Fibroblast of lung (primary cell): ENCODE results near the gene ZBTB7C. TPM values are rescaled to one million over a fixed set of nuclear protein-coding genes. Genes with fewer than 3 reads are reported as not detected.

Experiments used
- DNase-seq, 2 donors: peaks; one replicate each; pipeline versions ENCODE4 v3.0.0 to v3.0.0-alpha.2; 2010; ENCODE audit warnings: low read depth in 2 of 2
- H2AFZ ChIP-seq: 2 replicates; pipeline ENCODE4 v1.5.1; 2012; ENCODE audit warnings: low read length, control low read depth, inconsistent platforms
- H3K27ac ChIP-seq: 2 replicates; pipeline ENCODE4 v1.5.1; 2011; ENCODE audit warnings: low read length, control low read depth; ENCODE audit not compliant: insufficient read depth
- H3K27me3 ChIP-seq: 2 replicates; pipeline ENCODE4 v1.5.1; 2011; ENCODE audit warnings: mild to moderate bottlenecking, low read length; ENCODE audit not compliant: control insufficient read depth, insufficient read depth
- H3K36me3 ChIP-seq: 2 replicates; pipeline ENCODE4 v1.5.1; 2011; ENCODE audit warnings: low read length; ENCODE audit not compliant: control insufficient read depth, insufficient read depth
- H3K4me1 ChIP-seq: 2 replicates; pipeline ENCODE4 v1.5.1; 2011; ENCODE audit warnings: low read length; ENCODE audit not compliant: control insufficient read depth, insufficient read depth; ENCODE audit errors: extremely low read depth
- H3K4me2 ChIP-seq: 2 replicates; pipeline ENCODE4 v1.5.1; 2011; ENCODE audit warnings: low read length, control low read depth; ENCODE audit not compliant: insufficient read depth; ENCODE audit errors: extremely low read depth
- H3K4me3 ChIP-seq, 4 experiments: fragments of 200-600 bp in 1 of 4; sonication (generic) in 1 of 4; replicated peaks in 1 of 4; 2 replicates each; pipeline ENCODE4 v1.5.1; 2011 to 2016; ENCODE audit warnings: low read length in 4 of 4, low read depth in 3 of 4, mild to moderate bottlenecking in 3 of 4, control low read depth in 2 of 4, inconsistent platforms in 1 of 4, mixed read lengths in 1 of 4; ENCODE audit not compliant: insufficient read depth in 1 of 4; ENCODE audit errors: control extremely low read depth in 1 of 4
- H3K79me2 ChIP-seq: 2 replicates; pipeline ENCODE4 v1.5.1; 2012; ENCODE audit warnings: mild to moderate bottlenecking, low read length, inconsistent platforms; ENCODE audit not compliant: control insufficient read depth, insufficient read depth
- H3K9ac ChIP-seq: 2 replicates; pipeline ENCODE4 v1.5.1; 2011; ENCODE audit warnings: mild to moderate bottlenecking, low read length, control low read depth; ENCODE audit not compliant: insufficient read depth
- H3K9me3 ChIP-seq: 2 replicates; pipeline ENCODE4 v1.5.1; 2012; ENCODE audit warnings: low read depth, low read length; ENCODE audit not compliant: control insufficient read depth, insufficient read depth
- H4K20me1 ChIP-seq: 2 replicates; pipeline ENCODE4 v1.5.1; 2011; ENCODE audit warnings: low read length; ENCODE audit not compliant: control insufficient read depth, insufficient read depth; ENCODE audit errors: extremely low read depth
- CTCF ChIP-seq, 2 donors: IDR thresholded peaks in 1 of 2; conservative IDR thresholded peaks in 1 of 2; 1 replicate in 1 of 2; 2 replicates in 1 of 2; pipeline ENCODE4 v1.5.1; 2011 to 2012; ENCODE audit warnings: low read length in 2 of 2, control low read depth in 1 of 2, inconsistent platforms in 1 of 2, low read depth in 1 of 2, mild to moderate bottlenecking in 1 of 2
- EZH2 ChIP-seq: IDR thresholded peaks from 2 replicates; pipeline ENCODE4 v1.5.1; 2012; ENCODE audit warnings: low read length, control low read depth, mild to moderate bottlenecking; ENCODE audit errors: missing control alignments
- polyA plus RNA-seq, 2 donors: library from polyadenylated mRNA; depleted of rRNA in 1 of 2; stranded (reverse) in 1 of 2; unstranded in 1 of 2; fragments of >200 nt; gene quantifications; 2 replicates each; pipeline ENCODE4 v1.2.1, GENCODE V29; 2011 to 2012; ENCODE audit warnings: missing spikeins in 1 of 2
- total RNA-seq: library from RNA; depleted of rRNA; stranded (reverse); fragments of >200 nt; gene quantifications from 2 replicates; pipeline ENCODE4 v1.2.1, GENCODE V29; 2014

Gene ZBTB7C
- total and polyA plus RNA-seq, 2 donors (not counting 1 experiment from before 2014, with no cell fraction given), result 0.19 to 0.33 TPM

- no peak overlapping the region for H2AFZ ChIP-seq
- H3K4me2 ChIP-seq, result no peak overlapping the region
- TF ChIP-seq EZH2 (no peak), CTCF (conservative IDR thresholded peaks at IDR 0.05 in 1 of 2, IDR thresholded peaks at IDR 0.05 in 1 of 2; ENCODE audit: low read depth in 1 of 2, low read length in 2 of 2) (no peak)
- no peaks in the 10 kb centered on the region for H3K36me3 ChIP-seq
- no peak overlapping the region for H3K9ac ChIP-seq
- no peak overlapping the region for H3K27ac ChIP-seq
- H3K9me3 ChIP-seq, result no peaks in the 10 kb centered on the region
- H4K20me1 ChIP-seq, result no peaks in the 10 kb centered on the region
- no peak overlapping the region for H3K4me3 ChIP-seq
- H3K27me3 ChIP-seq, result no peaks in the 10 kb centered on the region
- H3K4me1 ChIP-seq, result no peaks in the 10 kb centered on the region
- H3K79me2 ChIP-seq, result no peaks in the 10 kb centered on the region
- no peak for DNase-seq
Observed at GRCh38 chr18:48009116-48009745, 400.0 kb downstream of the ZBTB7C start.

GRCh38 chr18:48007955-48008701 is 401.1 kb downstream of the ZBTB7C start:
- Histone ChIP-seq H3K27ac (no peak overlapping the region), H3K9ac (no peak overlapping the region)
- TF ChIP-seq EZH2 (no peak), CTCF (conservative IDR thresholded peaks at IDR 0.05 in 1 of 2, IDR thresholded peaks at IDR 0.05 in 1 of 2; ENCODE audit: low read depth in 1 of 2, low read length in 2 of 2) (peak; percentile 28 to 32)

GRCh38 chr18:48007381-48007780 is 401.8 kb downstream of the ZBTB7C start:
- peak overlapping the region in 2 of 4 experiments; percentile 54 to 61 for H3K4me3 ChIP-seq
- H3K27ac ChIP-seq, result no peak overlapping the region
- H3K27me3 ChIP-seq, result no peaks in the 10 kb centered on the region
- no peaks in the 10 kb centered on the region for H3K79me2 ChIP-seq
- H4K20me1 ChIP-seq, result no peaks in the 10 kb centered on the region
- H3K36me3 ChIP-seq, result no peaks in the 10 kb centered on the region
- TF ChIP-seq EZH2 (no peak), CTCF (conservative IDR thresholded peaks at IDR 0.05 in 1 of 2, IDR thresholded peaks at IDR 0.05 in 1 of 2; ENCODE audit: low read depth in 1 of 2, low read length in 2 of 2) (no peak)
- no peaks in the 10 kb centered on the region for H3K4me1 ChIP-seq
- no peak overlapping the region for H3K4me2 ChIP-seq
- no peak overlapping the region for H2AFZ ChIP-seq
- no peak overlapping the region for H3K9ac ChIP-seq
- DNase-seq, result no peak
- H3K9me3 ChIP-seq, result no peaks in the 10 kb centered on the region

More at GRCh38 chr18:48007955-48008701, 401.1 kb downstream of the ZBTB7C start:
- peak overlapping the region; percentile 13 for H2AFZ ChIP-seq
- H4K20me1 ChIP-seq, result no peaks in the 10 kb centered on the region
- H3K4me2 ChIP-seq, result peak overlapping the region; percentile 59
- no peaks in the 10 kb centered on the region for H3K79me2 ChIP-seq
- peak in 1 of 2 donors; percentile 59 for DNase-seq
- H3K4me1 ChIP-seq, result no peaks in the 10 kb centered on the region
- no peaks in the 10 kb centered on the region for H3K36me3 ChIP-seq
- H3K4me3 ChIP-seq, result peak overlapping the region; percentile 14 to 61 (median 46)
- no peaks in the 10 kb centered on the region for H3K27me3 ChIP-seq
- no peaks in the 10 kb centered on the region for H3K9me3 ChIP-seq
